Natural killer cell (primary cell): Measurements from ENCODE around the gene CGB5. TPM values are rescaled to one million over a fixed set of nuclear protein-coding genes. Genes with fewer than 3 reads are reported as not detected.

ENCODE experiments used
- ATAC-seq, 3 donors: fragments of 150-1000 bp in 2 of 3; fragments of 200-7000 bp in 1 of 3; cut with Tn5 transposase; 1 replicate in 1 of 3; 2 replicates in 2 of 3; pipeline ENCODE4 v1.10.0; 2021; ENCODE audit warnings: mild to moderate bottlenecking in 2 of 3, moderate library complexity in 2 of 3
- DNase-seq, 2 donors: peaks; one replicate each; pipeline versions ENCODE4 v3.0.0 to v3.0.0-alpha.2; 2013 to 2021; ENCODE audit warnings: mixed read lengths in 1 of 2
- H3K27ac ChIP-seq: one replicate; pipeline ENCODE4 v1.5.1; 2013; ENCODE audit warnings: mild to moderate bottlenecking, low read length
- H3K27me3 ChIP-seq: one replicate; pipeline ENCODE4 v1.6.1; 2013; ENCODE audit warnings: low read length; ENCODE audit not compliant: control insufficient read depth, insufficient read depth
- H3K36me3 ChIP-seq: one replicate; pipeline ENCODE4 v1.6.1; 2013; ENCODE audit warnings: low read length; ENCODE audit not compliant: control insufficient read depth, insufficient read depth
- H3K4me1 ChIP-seq: one replicate; pipeline ENCODE4 v1.6.1; 2013; ENCODE audit warnings: low read length; ENCODE audit not compliant: control insufficient read depth, insufficient read depth
- H3K4me3 ChIP-seq: one replicate; pipeline ENCODE4 v1.5.1; 2013; ENCODE audit warnings: low read length
- H3K9me3 ChIP-seq: one replicate; pipeline ENCODE4 v1.6.1; 2013; ENCODE audit warnings: low read length; ENCODE audit not compliant: control insufficient read depth, insufficient read depth
- H3K27ac Mint-ChIP-seq, 2 donors: one replicate each; pipeline ENCODE4 v1.8.0; 2022; ENCODE audit warnings: mild to moderate bottlenecking in 2 of 2, mixed read lengths in 2 of 2, moderate library complexity in 1 of 2
- H3K27me3 Mint-ChIP-seq, 2 donors: one replicate each; pipeline ENCODE4 v1.8.0; 2022; ENCODE audit warnings: low read depth in 2 of 2, mixed read lengths in 2 of 2
- H3K36me3 Mint-ChIP-seq: one replicate; pipeline ENCODE4 v1.8.0; 2022; ENCODE audit warnings: mixed read lengths
- H3K4me1 Mint-ChIP-seq, 2 donors: one replicate each; pipeline ENCODE4 v1.8.0; 2022; ENCODE audit warnings: mixed read lengths in 2 of 2
- H3K4me3 Mint-ChIP-seq: one replicate; pipeline ENCODE4 v1.8.0; 2022; ENCODE audit warnings: mild to moderate bottlenecking, moderate library complexity, mixed read lengths
- H3K9me3 Mint-ChIP-seq, 2 donors: one replicate each; pipeline ENCODE4 v1.8.0; 2022; ENCODE audit warnings: mixed read lengths in 2 of 2
- WGBS: methylation state at CpG from one replicate; pipeline ENCODE4 v1.1.7; 2013; ENCODE audit warnings: missing lambda C conversion rate; ENCODE audit not compliant: insufficient coverage; 5-methylcytosine and 5-hydroxymethylcytosine counted together
- intact Hi-C: fragments of 100-400 bp; cut with micrococcal nuclease; formaldehyde crosslinking; loops from one replicate; pipeline ENCODE4 v1.14.2; 2022
- total RNA-seq, 4 donors: library from RNA; stranded (reverse); fragments of 120-200 nt in 1 of 4; gene quantifications; one replicate each; pipeline versions ENCODE4 v1.2.3 to v1.2.4, GENCODE V29; 2013 to 2022
- TF ChIP-seq, protein P1 (sequence below): fragments of 200-600 bp; IDR thresholded peaks from one replicate; pipeline ENCODE4 v1.8.0; 2022; ENCODE audit warnings: antibody characterized with exemption

CGB5 gene
- total RNA-seq, 3 donors from 2014 or later (not counting 1 experiment from before 2014, with no cell fraction given): not detected

DNA sequence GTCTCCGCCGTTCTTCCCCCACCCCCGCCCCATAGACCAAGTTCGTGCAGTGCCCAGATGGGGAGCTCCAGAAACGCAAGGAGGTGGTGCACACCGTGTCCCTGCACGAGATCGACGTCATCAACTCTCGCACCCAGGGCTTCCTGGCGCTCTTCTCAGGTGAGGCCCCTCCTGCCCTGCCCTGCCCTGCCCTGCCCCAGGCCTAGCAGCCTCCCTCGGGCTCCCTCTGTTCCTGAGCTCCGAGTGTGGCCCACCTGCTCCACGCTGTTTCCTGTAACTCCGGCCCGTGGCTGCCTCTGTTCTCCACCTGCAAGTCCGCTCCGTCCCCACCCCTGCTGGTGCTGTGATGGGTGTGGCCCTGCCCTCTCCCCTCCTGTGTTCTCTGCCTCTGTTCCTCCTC is 33.2 kb upstream of the CGB5 start:
- TF ChIP-seq, protein P1, sequence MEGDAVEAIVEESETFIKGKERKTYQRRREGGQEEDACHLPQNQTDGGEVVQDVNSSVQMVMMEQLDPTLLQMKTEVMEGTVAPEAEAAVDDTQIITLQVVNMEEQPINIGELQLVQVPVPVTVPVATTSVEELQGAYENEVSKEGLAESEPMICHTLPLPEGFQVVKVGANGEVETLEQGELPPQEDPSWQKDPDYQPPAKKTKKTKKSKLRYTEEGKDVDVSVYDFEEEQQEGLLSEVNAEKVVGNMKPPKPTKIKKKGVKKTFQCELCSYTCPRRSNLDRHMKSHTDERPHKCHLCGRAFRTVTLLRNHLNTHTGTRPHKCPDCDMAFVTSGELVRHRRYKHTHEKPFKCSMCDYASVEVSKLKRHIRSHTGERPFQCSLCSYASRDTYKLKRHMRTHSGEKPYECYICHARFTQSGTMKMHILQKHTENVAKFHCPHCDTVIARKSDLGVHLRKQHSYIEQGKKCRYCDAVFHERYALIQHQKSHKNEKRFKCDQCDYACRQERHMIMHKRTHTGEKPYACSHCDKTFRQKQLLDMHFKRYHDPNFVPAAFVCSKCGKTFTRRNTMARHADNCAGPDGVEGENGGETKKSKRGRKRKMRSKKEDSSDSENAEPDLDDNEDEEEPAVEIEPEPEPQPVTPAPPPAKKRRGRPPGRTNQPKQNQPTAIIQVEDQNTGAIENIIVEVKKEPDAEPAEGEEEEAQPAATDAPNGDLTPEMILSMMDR: no peak
- Histone ChIP-seq H3K4me1 (no peaks in the 10 kb centered on the region), H3K9me3 (no peaks in the 10 kb centered on the region), H3K27ac (no peak overlapping the region), H3K4me3 (no peak overlapping the region), H3K27me3 (no peaks in the 10 kb centered on the region), H3K36me3 (peaks cover 41% of the 10 kb centered on the region)
- Mint-ChIP-seq H3K9me3 (no peaks in the 10 kb centered on the region), H3K36me3 (no peaks in the 10 kb centered on the region), H3K4me3 (no peak overlapping the region), H3K27ac (no peak overlapping the region), H3K4me1 (no peaks in the 10 kb centered on the region), H3K27me3 (no peaks in the 10 kb centered on the region)
- DNase-seq: no peak
- 92% methylated on average over 18 of the region's 18 CpGs for WGBS
- no peak for ATAC-seq
- intact Hi-C loops: no loop called here

DNA sequence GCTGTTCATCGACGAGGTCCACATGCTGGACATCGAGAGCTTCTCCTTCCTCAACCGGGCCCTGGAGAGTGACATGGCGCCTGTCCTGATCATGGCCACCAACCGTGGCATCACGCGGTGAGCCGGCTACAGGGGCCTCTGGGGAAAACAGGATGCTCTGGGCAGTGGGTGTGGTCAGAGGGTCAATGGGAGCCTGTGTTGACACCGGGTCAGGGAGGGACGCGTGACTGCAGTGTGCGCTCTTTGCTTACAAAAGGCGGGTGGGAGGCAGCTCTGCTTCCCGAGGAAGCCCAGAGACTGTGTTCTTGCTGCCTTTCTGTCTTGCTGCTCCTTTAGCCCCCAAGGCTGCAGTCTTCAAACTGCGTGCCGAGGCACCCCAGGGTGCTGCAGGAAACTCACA is 32.5 kb upstream of the CGB5 start:
- no peaks in the 10 kb centered on the region for H3K9me3 Mint-ChIP-seq
- no peaks in the 10 kb centered on the region for H3K27me3 ChIP-seq
- no peak overlapping the region for H3K4me3 Mint-ChIP-seq
- intact Hi-C loops: no loop called here
- 89% methylated on average over 17 of the region's 17 CpGs for WGBS
- H3K9me3 ChIP-seq: no peaks in the 10 kb centered on the region
- H3K27ac Mint-ChIP-seq: no peak overlapping the region
- TF ChIP-seq, protein P1: no peak
- no peak overlapping the region for H3K27ac ChIP-seq
- ATAC-seq (no peak), DNase-seq (no peak)
- no peak overlapping the region for H3K4me3 ChIP-seq
- no peaks in the 10 kb centered on the region for H3K4me1 Mint-ChIP-seq
- H3K36me3 ChIP-seq: peaks cover 36% of the 10 kb centered on the region
- no peaks in the 10 kb centered on the region for H3K36me3 Mint-ChIP-seq
- no peaks in the 10 kb centered on the region for H3K27me3 Mint-ChIP-seq
- H3K4me1 ChIP-seq: no peaks in the 10 kb centered on the region

DNA sequence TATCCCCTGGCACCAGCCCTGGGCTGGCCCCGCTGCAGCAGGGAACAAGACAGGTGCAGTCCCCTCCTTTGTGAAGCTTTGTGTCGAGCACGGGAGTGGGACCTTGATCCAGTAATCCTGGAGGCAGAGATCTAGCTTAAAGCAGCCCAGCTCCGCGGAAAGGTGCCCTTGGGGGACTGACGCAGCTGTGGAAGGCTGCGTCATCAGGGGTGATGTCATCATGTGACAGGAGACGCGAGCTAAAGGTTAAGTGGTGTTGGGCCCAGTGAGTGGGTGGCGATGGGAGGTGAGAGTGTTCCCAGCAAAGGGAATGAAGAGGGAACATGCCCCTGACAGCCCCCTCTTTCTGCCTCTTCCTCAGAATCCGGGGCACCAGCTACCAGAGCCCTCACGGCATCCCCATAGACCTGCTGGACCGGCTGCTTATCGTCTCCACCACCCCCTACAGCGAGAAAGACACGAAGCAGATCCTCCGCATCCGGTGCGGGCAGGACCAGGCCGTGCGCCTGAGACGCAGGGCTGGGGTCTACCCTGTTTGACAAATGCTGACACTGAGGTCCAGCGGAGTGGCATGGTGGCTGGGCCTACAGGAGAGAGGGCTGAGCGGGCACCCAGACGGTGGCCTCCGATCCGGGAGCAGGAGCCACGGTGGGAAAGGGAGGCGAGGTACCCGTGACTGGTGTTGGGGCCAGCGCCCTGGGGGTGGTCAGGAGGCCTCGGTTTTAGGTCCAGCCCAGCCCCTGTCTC is 29.4 kb upstream of the CGB5 start:
- Histone ChIP-seq H3K9me3 (no peaks in the 10 kb centered on the region), H3K27me3 (peaks cover 3% of the 10 kb centered on the region), H3K4me3 (no peak overlapping the region), H3K27ac (no peak overlapping the region), H3K4me1 (peaks cover 19% of the 10 kb centered on the region), H3K36me3 (peaks cover 24% of the 10 kb centered on the region)
- Mint-ChIP-seq H3K27me3 (peaks cover 0 to 3% of the 10 kb centered on the region in 2 donors), H3K4me1 (peaks cover 9 to 23% of the 10 kb centered on the region in 2 donors), H3K9me3 (no peaks in the 10 kb centered on the region), H3K4me3 (no peak overlapping the region), H3K27ac (no peak overlapping the region), H3K36me3 (no peaks in the 10 kb centered on the region)
- 95% methylated on average over 32 of the region's 32 CpGs for WGBS
- TF ChIP-seq, protein P1: no peak
- intact Hi-C loops: no loop called here
- DNase-seq: no peak
- no peak for ATAC-seq

DNA sequence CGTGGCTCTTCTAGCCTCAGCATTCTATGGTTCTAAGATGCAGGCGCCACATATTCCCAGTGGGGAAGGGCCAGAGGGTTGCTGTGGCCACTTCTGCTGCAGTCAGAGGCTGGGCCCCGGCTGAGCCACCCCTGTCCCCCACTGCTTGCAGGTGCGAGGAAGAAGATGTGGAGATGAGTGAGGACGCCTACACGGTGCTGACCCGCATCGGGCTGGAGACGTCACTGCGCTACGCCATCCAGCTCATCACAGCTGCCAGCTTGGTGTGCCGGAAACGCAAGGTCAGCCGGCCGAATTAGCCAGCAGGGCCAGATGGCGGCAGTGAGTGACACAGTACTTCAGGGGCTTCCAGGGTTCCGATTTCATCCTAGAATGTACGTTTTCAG is 28.8 kb upstream of the CGB5 start:
- peaks cover 0 to 4% of the 10 kb centered on the region in 2 donors for H3K27me3 Mint-ChIP-seq
- TF ChIP-seq, protein P1: no peak
- Histone ChIP-seq H3K27ac (no peak overlapping the region), H3K27me3 (peaks cover 3% of the 10 kb centered on the region), H3K4me3 (no peak overlapping the region), H3K9me3 (no peaks in the 10 kb centered on the region), H3K4me1 (peaks cover 25% of the 10 kb centered on the region), H3K36me3 (peaks cover 19% of the 10 kb centered on the region)
- H3K27ac Mint-ChIP-seq: no peak overlapping the region
- intact Hi-C loops: no loop called here
- no peaks in the 10 kb centered on the region for H3K36me3 Mint-ChIP-seq
- peaks cover 15 to 27% of the 10 kb centered on the region in 2 donors for H3K4me1 Mint-ChIP-seq
- H3K4me3 Mint-ChIP-seq: no peak overlapping the region
- DNase-seq (no peak), ATAC-seq (no peak)
- no peaks in the 10 kb centered on the region for H3K9me3 Mint-ChIP-seq
- 92% methylated on average over 18 of the region's 18 CpGs for WGBS
